GM23338 (cell line): Measurements from ENCODE around the gene LRRC26. TPM values are rescaled to one million over a fixed set of nuclear protein-coding genes. Genes with fewer than 3 reads are reported as not detected.

Source experiments
- ATAC-seq: fragments of 200-7000 bp; cut with Tn5 transposase; 3 replicates; pipeline ENCODE4 v1.9.1; 2020
- DNase-seq: peaks from one replicate; pipeline ENCODE4 v3.0.0-alpha.2; 2015; ENCODE audit warnings: low spot score
- H2AFZ ChIP-seq: fragments of 200-600 bp; sonication (generic); 2 replicates; pipeline ENCODE4 v1.8.0; 2016; ENCODE audit warnings: antibody characterized with exemption, mild to moderate bottlenecking, moderate library complexity
- H3F3A ChIP-seq: fragments of 200-600 bp; sonication (generic); replicated peaks from 2 replicates; pipeline ENCODE4 v1.8.0; 2017; ENCODE audit warnings: antibody characterized with exemption, mixed run types, low read depth
- H3K27ac ChIP-seq: fragments of 200-600 bp; sonication (generic); 2 replicates; pipeline ENCODE4 v1.6.1; 2016; ENCODE audit warnings: low read depth
- H3K27me3 ChIP-seq: fragments of 200-600 bp; sonication (generic); 2 replicates; pipeline ENCODE4 v1.8.0; 2016; ENCODE audit warnings: mild to moderate bottlenecking, mixed run types, moderate library complexity; ENCODE audit not compliant: insufficient read depth
- H3K36me3 ChIP-seq: fragments of 200-600 bp; sonication (generic); 2 replicates; pipeline ENCODE4 v1.8.0; 2016; ENCODE audit warnings: mild to moderate bottlenecking; ENCODE audit not compliant: insufficient read depth
- H3K4me1 ChIP-seq: fragments of 200-600 bp; sonication (generic); 2 replicates; pipeline ENCODE4 v1.8.0; 2016; ENCODE audit warnings: mild to moderate bottlenecking, moderate library complexity; ENCODE audit not compliant: insufficient read depth
- H3K4me2 ChIP-seq: fragments of 200-600 bp; sonication (generic); 2 replicates; pipeline ENCODE4 v1.7.1; 2017; ENCODE audit warnings: mixed run types
- H3K4me3 ChIP-seq: fragments of 200-600 bp; sonication (generic); 2 replicates; pipeline ENCODE4 v1.6.1; 2016; ENCODE audit warnings: mixed run types
- H3K79me2 ChIP-seq: fragments of 200-600 bp; sonication (generic); replicated peaks from 2 replicates; pipeline ENCODE4 v1.8.0; 2017; ENCODE audit warnings: mild to moderate bottlenecking; ENCODE audit not compliant: insufficient read depth
- H3K9me2 ChIP-seq: fragments of 200-600 bp; sonication (generic); 2 replicates; pipeline ENCODE4 v1.8.0; 2017; ENCODE audit not compliant: insufficient read depth
- H4K20me1 ChIP-seq: fragments of 200-600 bp; sonication (generic); replicated peaks from 2 replicates; pipeline ENCODE4 v1.8.0; 2017; ENCODE audit warnings: mild to moderate bottlenecking; ENCODE audit not compliant: insufficient read depth
- H3K27ac Mint-ChIP-seq: 2 replicates; pipeline ENCODE4 v1.8.0; 2020; ENCODE audit warnings: inconsistent platforms, mild to moderate bottlenecking, moderate library complexity, mixed read lengths
- H3K27me3 Mint-ChIP-seq: 3 replicates; pipeline ENCODE4 v1.8.0; 2022; ENCODE audit warnings: low read depth, mild to moderate bottlenecking, moderate library complexity, mixed read lengths, inconsistent platforms; ENCODE audit not compliant: insufficient read depth, poor library complexity
- H3K36me3 Mint-ChIP-seq: 3 replicates; pipeline ENCODE4 v1.8.0; 2021; ENCODE audit warnings: low read depth, mild to moderate bottlenecking, inconsistent platforms, moderate library complexity, mixed read lengths
- H3K4me1 Mint-ChIP-seq: 3 replicates; pipeline ENCODE4 v1.8.0; 2020; ENCODE audit warnings: mild to moderate bottlenecking, inconsistent platforms, mixed read lengths
- H3K4me3 Mint-ChIP-seq: 3 replicates; pipeline ENCODE4 v1.8.0; 2021; ENCODE audit warnings: moderate library complexity, mild to moderate bottlenecking, inconsistent platforms, mixed read lengths
- H3K9me3 Mint-ChIP-seq: 3 replicates; pipeline ENCODE4 v1.8.0; 2020; ENCODE audit warnings: moderate library complexity, mild to moderate bottlenecking, inconsistent platforms, mixed read lengths
- CREB1 ChIP-seq: fragments of 250-450 bp; sonication (Bioruptor Pico); IDR thresholded peaks from 2 replicates; pipeline ENCODE4 v1.5.0; 2020; ENCODE audit warnings: low read depth, mild to moderate bottlenecking, moderate library complexity
- EZH2 ChIP-seq: fragments of 200-600 bp; sonication (generic); IDR thresholded peaks from one replicate; pipeline ENCODE4 v1.8.0; 2017; ENCODE audit warnings: antibody characterized with exemption, mild to moderate bottlenecking, low read depth; ENCODE audit not compliant: unreplicated experiment
- EZH2phosphoT487 ChIP-seq: fragments of 200-600 bp; sonication (generic); IDR thresholded peaks from one replicate; pipeline ENCODE4 v1.8.1; 2018; ENCODE audit warnings: antibody characterized with exemption; ENCODE audit not compliant: unreplicated experiment
- JUNB ChIP-seq: IDR thresholded peaks from one replicate; pipeline ENCODE4 v1.6.1; 2016; ENCODE audit warnings: antibody characterized with exemption; ENCODE audit not compliant: unreplicated experiment
- NANOG ChIP-seq: IDR thresholded peaks from 2 replicates; pipeline ENCODE4 v1.6.1; 2016; ENCODE audit warnings: antibody characterized with exemption, borderline replicate concordance
- POLR2AphosphoS5 ChIP-seq: IDR thresholded peaks from 2 replicates; pipeline ENCODE4 v1.6.1; 2016; ENCODE audit warnings: antibody characterized with exemption, low read depth
- STAT1 ChIP-seq: IDR thresholded peaks from one replicate; pipeline ENCODE4 v1.6.1; 2016; ENCODE audit warnings: antibody characterized with exemption; ENCODE audit not compliant: unreplicated experiment
- polyA plus RNA-seq: library from polyadenylated mRNA; unstranded; fragments of >200 nt; fragmentation: Nextera tagmentation; extraction: Ambion mirVana; gene quantifications from 2 replicates; pipeline ENCODE4 v1.2.1, GENCODE V29; 2016
- total RNA-seq: library from RNA; depleted of rRNA; stranded (reverse); fragments of >200 nt; shearing (Covaris generic); gene quantifications from 2 replicates; pipeline ENCODE4 v1.2.3, GENCODE V29; 2014
- TF ChIP-seq, protein P1 (sequence below), 2 experiments: fragments of 200-600 bp in 1 of 2; sonication (generic) in 1 of 2; conservative IDR thresholded peaks; 2 replicates each; pipeline versions ENCODE4 v1.5.1 to v1.6.1; 2016 to 2017; ENCODE audit warnings: antibody characterized with exemption in 2 of 2, low read depth in 2 of 2, mild to moderate bottlenecking in 2 of 2, moderate library complexity in 1 of 2
- TF ChIP-seq, protein P2 (sequence below): fragments of 250-450 bp; sonication (Bioruptor Pico); IDR thresholded peaks from 2 replicates; pipeline ENCODE4 v1.5.0; 2020; ENCODE audit warnings: mild to moderate bottlenecking, moderate library complexity
- TF ChIP-seq, protein P3 (sequence below): IDR thresholded peaks from 2 replicates; pipeline ENCODE4 v1.6.1; 2016; ENCODE audit warnings: antibody characterized with exemption
- TF ChIP-seq, protein P4 (sequence below): IDR thresholded peaks from one replicate; pipeline ENCODE4 v1.6.1; 2018; ENCODE audit warnings: antibody characterized with exemption; ENCODE audit not compliant: unreplicated experiment

Gene LRRC26
- total and polyA plus RNA-seq, 2 experiments from 2014 or later, result 0.21 to 4.3 TPM

DNA sequence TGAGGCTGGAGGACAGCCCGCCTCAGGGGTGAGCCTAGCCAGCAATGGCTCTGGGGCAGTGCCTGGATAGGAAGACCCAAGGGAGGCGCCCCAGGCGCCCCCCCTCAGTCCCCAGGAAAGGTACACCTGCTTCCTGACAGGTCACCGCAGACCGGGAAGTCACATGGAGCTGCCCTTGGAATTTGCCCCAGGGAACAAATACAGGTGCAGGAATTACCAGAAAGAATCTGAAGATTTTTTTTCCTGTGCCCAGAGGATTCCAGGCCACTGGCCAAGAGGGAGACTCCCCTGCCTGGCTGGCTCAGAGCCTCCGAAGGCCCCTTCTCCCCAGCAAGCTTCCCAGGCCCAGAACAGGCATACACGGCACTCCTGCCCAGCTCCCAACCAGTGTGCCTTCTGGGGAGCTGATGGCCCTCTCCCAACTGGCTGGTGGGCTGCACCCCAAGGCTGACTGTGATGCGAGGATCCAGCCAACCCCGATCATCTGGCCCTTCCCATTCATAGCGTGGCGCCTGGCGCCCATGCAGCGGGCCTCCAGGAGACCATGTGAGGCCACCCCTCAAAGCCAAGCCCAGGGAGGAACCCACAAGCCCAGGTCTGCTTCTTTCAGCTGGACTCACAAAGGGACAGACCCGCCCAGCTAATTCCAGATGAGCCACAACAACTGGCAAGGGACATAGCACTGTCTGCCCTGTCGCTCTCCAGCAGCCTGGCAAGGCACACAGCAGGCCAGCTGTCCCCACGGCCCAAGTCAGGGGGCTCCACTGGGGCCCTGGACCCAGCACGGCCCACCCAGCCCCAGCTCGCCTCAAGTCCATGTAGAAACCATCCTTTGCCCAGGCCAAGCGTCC, 28.4 kb upstream of the LRRC26 start:
- H3K9me3 Mint-ChIP-seq, result no peaks in the 10 kb centered on the region; the same call in 2 of the 3 replicates
- peak overlapping the region; percentile 55; the same call in 1 of the 2 replicates for H3K4me3 ChIP-seq
- no peaks in the 10 kb centered on the region; the same call in 2 of the 3 replicates for H3K36me3 Mint-ChIP-seq
- ATAC-seq, result no peak
- peak overlapping the region; percentile 43 for H3K4me3 Mint-ChIP-seq
- TF ChIP-seq EZH2 (no peak), NANOG (no peak), JUNB (no peak), CREB1 (no peak), STAT1 (no peak), POLR2AphosphoS5 (no peak), EZH2phosphoT487 (no peak)
- TF ChIP-seq, protein P1, sequence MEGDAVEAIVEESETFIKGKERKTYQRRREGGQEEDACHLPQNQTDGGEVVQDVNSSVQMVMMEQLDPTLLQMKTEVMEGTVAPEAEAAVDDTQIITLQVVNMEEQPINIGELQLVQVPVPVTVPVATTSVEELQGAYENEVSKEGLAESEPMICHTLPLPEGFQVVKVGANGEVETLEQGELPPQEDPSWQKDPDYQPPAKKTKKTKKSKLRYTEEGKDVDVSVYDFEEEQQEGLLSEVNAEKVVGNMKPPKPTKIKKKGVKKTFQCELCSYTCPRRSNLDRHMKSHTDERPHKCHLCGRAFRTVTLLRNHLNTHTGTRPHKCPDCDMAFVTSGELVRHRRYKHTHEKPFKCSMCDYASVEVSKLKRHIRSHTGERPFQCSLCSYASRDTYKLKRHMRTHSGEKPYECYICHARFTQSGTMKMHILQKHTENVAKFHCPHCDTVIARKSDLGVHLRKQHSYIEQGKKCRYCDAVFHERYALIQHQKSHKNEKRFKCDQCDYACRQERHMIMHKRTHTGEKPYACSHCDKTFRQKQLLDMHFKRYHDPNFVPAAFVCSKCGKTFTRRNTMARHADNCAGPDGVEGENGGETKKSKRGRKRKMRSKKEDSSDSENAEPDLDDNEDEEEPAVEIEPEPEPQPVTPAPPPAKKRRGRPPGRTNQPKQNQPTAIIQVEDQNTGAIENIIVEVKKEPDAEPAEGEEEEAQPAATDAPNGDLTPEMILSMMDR (conservative IDR thresholded peaks at IDR 0.05; ENCODE audit: low read depth in 2 of 2), result no peak
- TF ChIP-seq, protein P2, sequence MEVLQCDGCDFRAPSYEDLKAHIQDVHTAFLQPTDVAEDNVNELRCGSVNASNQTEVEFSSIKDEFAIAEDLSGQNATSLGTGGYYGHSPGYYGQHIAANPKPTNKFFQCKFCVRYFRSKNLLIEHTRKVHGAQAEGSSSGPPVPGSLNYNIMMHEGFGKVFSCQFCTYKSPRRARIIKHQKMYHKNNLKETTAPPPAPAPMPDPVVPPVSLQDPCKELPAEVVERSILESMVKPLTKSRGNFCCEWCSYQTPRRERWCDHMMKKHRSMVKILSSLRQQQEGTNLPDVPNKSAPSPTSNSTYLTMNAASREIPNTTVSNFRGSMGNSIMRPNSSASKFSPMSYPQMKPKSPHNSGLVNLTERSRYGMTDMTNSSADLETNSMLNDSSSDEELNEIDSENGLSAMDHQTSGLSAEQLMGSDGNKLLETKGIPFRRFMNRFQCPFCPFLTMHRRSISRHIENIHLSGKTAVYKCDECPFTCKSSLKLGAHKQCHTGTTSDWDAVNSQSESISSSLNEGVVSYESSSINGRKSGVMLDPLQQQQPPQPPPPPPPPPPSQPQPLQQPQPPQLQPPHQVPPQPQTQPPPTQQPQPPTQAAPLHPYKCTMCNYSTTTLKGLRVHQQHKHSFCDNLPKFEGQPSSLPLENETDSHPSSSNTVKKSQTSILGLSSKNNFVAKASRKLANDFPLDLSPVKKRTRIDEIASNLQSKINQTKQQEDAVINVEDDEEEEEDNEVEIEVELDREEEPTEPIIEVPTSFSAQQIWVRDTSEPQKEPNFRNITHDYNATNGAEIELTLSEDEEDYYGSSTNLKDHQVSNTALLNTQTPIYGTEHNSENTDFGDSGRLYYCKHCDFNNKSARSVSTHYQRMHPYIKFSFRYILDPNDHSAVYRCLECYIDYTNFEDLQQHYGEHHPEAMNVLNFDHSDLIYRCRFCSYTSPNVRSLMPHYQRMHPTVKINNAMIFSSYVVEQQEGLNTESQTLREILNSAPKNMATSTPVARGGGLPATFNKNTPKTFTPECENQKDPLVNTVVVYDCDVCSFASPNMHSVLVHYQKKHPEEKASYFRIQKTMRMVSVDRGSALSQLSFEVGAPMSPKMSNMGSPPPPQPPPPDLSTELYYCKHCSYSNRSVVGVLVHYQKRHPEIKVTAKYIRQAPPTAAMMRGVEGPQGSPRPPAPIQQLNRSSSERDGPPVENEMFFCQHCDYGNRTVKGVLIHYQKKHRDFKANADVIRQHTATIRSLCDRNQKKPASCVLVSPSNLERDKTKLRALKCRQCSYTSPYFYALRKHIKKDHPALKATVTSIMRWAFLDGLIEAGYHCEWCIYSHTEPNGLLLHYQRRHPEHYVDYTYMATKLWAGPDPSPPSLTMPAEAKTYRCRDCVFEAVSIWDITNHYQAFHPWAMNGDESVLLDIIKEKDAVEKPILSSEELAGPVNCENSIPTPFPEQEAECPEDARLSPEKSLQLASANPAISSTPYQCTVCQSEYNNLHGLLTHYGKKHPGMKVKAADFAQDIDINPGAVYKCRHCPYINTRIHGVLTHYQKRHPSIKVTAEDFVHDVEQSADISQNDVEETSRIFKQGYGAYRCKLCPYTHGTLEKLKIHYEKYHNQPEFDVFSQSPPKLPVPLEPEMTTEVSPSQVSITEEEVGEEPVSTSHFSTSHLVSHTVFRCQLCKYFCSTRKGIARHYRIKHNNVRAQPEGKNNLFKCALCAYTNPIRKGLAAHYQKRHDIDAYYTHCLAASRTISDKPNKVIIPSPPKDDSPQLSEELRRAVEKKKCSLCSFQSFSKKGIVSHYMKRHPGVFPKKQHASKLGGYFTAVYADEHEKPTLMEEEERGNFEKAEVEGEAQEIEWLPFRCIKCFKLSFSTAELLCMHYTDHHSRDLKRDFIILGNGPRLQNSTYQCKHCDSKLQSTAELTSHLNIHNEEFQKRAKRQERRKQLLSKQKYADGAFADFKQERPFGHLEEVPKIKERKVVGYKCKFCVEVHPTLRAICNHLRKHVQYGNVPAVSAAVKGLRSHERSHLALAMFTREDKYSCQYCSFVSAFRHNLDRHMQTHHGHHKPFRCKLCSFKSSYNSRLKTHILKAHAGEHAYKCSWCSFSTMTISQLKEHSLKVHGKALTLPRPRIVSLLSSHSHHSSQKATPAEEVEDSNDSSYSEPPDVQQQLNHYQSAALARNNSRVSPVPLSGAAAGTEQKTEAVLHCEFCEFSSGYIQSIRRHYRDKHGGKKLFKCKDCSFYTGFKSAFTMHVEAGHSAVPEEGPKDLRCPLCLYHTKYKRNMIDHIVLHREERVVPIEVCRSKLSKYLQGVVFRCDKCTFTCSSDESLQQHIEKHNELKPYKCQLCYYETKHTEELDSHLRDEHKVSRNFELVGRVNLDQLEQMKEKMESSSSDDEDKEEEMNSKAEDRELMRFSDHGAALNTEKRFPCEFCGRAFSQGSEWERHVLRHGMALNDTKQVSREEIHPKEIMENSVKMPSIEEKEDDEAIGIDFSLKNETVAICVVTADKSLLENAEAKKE (CRISPR knock-in tag), result no peak
- TF ChIP-seq, protein P3, sequence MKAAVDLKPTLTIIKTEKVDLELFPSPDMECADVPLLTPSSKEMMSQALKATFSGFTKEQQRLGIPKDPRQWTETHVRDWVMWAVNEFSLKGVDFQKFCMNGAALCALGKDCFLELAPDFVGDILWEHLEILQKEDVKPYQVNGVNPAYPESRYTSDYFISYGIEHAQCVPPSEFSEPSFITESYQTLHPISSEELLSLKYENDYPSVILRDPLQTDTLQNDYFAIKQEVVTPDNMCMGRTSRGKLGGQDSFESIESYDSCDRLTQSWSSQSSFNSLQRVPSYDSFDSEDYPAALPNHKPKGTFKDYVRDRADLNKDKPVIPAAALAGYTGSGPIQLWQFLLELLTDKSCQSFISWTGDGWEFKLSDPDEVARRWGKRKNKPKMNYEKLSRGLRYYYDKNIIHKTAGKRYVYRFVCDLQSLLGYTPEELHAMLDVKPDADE, result no peak
- TF ChIP-seq, protein P4, sequence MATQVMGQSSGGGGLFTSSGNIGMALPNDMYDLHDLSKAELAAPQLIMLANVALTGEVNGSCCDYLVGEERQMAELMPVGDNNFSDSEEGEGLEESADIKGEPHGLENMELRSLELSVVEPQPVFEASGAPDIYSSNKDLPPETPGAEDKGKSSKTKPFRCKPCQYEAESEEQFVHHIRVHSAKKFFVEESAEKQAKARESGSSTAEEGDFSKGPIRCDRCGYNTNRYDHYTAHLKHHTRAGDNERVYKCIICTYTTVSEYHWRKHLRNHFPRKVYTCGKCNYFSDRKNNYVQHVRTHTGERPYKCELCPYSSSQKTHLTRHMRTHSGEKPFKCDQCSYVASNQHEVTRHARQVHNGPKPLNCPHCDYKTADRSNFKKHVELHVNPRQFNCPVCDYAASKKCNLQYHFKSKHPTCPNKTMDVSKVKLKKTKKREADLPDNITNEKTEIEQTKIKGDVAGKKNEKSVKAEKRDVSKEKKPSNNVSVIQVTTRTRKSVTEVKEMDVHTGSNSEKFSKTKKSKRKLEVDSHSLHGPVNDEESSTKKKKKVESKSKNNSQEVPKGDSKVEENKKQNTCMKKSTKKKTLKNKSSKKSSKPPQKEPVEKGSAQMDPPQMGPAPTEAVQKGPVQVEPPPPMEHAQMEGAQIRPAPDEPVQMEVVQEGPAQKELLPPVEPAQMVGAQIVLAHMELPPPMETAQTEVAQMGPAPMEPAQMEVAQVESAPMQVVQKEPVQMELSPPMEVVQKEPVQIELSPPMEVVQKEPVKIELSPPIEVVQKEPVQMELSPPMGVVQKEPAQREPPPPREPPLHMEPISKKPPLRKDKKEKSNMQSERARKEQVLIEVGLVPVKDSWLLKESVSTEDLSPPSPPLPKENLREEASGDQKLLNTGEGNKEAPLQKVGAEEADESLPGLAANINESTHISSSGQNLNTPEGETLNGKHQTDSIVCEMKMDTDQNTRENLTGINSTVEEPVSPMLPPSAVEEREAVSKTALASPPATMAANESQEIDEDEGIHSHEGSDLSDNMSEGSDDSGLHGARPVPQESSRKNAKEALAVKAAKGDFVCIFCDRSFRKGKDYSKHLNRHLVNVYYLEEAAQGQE, result no peak
- peaks cover 7% of the 10 kb centered on the region for H3K27me3 Mint-ChIP-seq
- H3K79me2 ChIP-seq, result peaks cover 58% of the 10 kb centered on the region
- no peak for DNase-seq
- peak overlapping the region; percentile 87 for H3K4me2 ChIP-seq
- H3K9me2 ChIP-seq, result no peaks in the 10 kb centered on the region
- H3K36me3 ChIP-seq, result no peaks in the 10 kb centered on the region
- peaks cover 16% of the 10 kb centered on the region; the same call in 1 of the 2 replicates for H3K4me1 ChIP-seq
- no peak overlapping the region for H3K27ac Mint-ChIP-seq
- no peaks in the 10 kb centered on the region for H3K27me3 ChIP-seq
- peaks cover 4% of the 10 kb centered on the region for H4K20me1 ChIP-seq
- H3F3A ChIP-seq, result peaks cover 15% of the 10 kb centered on the region; the same call in 1 of the 2 replicates
- peaks cover 25% of the 10 kb centered on the region for H3K4me1 Mint-ChIP-seq
- H3K27ac ChIP-seq, result no peak overlapping the region
- no peak overlapping the region for H2AFZ ChIP-seq
